NCI-H2107 (cell line): ENCODE measurements around the gene CBX1.

ENCODE experiments used
- DNase-seq: peaks from one replicate; lab custom pipeline; 2025; lab: John Stamatoyannopoulos, UW

CBX1 gene

DNA sequence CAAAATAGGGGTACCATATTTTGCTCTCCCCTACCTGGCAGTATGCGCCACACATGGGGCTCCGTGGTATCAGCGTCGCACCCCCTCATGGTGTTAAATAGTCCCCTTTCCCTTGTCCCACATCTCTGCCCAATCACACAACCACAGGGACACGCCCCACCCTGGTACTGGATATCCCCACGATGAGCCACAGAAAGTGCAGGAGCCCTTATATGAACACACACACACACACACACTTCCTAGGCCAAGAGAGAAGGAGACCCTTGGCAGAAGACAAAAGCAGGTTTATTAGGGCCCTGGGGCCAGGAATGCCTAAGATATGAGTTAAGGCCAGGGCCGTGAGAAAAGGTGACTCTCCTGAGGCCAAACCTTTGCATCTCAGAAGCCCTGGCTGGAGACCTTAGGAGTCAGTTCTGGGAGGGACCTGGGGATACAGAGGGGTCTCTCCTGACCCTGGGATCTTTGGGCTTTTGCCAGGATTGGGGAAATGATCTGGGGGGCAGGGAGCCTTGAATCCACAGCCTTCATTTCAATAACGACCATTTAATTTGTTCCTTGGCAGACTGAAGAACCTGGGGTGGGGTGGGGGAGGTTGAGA lies 75.3 kb downstream of the CBX1 start:
- no peak for DNase-seq

DNA sequence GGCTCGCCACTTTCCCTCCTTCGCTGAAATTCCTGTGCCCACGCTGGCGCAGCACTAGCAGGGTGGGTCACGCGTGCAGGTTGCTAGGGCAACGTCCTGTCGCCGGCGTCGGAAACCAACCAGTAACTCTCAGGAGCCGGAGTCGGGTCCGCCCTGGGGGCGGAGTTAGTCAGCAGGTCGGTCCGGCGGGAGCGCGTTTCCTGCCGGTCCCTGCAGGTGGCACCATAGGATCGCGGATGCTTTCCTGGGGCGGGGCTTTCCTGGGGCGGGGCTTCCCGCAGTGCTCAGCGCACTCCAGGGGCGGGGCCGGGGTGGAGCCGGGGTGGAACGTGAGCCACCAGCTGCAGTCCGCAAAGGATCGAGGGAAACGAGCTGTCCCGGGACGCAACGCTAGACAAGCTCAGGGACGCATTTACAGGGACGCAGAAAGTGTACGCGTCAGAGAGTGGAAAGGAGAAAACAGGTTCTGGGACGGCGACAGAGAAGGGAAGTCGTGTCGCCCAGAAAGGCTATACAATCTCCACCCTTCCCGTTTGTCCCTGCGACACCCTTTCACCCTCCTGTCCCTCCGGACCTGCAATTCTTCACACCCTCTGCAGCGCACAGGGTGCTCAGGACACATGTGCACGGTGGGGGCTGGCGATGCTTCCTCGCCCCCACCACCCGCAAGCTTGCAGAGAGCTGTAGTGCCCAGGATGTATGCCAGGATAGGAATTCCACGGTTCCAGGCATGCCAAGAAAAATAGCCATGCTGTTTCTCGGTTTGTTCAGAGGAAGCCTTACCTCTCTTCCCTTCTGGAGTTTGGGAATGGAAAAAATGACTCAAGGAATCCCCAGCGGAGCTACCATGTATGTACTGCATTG lies 76.0 kb downstream of the CBX1 start:
- peak; percentile 95 for DNase-seq

DNA sequence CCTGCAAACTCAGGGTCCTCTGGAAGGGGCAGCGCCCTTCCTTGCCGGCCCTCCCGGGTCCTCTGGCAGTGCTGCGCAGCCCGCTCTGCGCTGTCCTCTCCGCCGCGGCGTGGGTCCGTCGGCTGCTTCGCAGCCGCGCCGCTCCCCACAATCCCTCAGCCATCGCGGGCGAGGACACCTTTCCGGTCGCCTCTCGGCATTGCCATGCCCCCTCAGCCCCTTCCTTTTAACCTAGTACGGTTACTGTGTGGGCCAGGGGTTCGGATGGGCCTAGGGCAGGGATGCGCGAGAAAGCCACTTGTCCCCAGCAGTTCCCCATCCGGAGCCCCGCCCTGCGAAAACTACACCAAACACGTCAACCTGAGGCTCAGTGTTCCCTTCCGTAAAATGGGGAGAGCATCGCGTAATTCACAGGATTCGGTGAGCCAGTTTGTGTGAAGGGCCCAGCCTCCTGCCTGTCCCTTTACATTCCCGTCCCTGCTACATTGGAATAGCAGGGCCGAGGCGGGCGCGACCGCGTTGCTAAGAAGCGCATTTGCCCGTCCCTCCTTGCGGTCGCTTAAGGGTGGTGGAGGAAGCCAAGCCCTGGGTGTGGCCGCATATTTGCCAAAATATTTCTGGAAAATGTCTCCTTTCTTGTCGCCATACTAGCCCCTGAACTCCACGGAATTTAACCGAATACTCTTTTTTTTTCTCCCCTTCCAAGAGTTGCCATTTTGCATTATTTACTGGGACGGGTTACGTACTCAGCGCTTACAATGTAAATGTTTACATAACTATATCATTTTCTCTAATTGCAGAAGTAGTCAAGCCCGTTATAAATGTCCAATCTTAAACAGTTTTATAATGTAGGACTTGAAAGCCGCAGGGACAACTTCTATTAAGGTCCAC lies 76.9 kb downstream of the CBX1 start:
- no peak for DNase-seq

DNA sequence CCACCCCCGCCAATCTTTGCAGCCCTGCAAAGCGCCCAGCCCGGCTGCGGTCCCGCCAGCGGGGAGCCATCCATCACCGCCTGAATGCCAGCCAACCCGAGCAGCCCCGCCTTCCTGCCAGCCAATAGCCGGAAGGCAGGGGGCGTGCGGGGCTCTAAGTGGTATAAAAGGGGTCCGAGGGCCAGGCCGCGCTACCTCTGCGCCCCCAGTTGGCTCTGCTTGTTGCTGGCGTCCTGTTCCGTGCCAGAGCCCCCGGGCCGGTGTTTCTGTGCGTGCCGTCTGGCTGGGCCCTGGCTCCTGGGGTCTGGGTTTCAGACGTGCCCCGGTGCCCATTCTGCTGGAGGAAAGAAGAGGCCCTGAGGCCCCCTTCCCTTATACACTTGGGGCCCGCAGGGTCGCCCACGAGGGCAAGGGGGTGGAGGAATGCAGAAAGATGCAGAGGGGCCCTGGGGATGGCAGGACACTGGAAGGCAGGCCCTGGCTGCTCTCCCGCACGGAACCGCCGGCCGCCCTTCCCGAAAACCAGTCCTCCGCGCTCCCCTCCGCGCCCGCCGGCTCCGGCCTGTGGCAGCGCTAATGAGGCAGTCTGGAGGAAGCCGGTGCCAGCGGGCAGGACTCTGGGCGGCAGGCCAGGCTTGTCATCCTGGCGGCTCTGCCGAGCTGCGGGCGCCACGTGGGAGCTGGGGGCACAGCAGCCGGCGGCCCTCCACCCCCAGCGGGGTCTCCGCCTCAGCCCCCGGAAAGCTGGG lies 77.7 kb downstream of the CBX1 start:
- DNase-seq = peak; percentile 60

DNA sequence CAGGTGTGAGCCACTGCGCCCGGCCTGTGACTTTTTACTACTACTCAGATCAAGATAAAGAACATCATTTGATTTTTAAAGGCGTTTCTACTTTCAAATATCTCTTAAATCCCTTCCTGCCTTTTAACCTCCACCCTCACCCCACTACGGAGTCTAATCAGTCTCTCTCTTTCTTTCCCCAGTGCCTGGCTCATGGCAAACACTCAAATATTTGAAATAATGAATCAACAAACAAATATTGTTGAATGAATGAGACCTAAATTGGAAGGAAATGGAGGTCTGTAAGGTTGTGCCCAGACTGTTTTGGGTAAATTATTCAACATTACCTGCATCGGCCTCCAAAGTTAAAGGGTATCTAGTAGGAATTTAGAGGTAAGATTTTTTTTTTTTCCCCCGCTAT lies 78.4 kb downstream of the CBX1 start:
- DNase-seq = no peak

DNA sequence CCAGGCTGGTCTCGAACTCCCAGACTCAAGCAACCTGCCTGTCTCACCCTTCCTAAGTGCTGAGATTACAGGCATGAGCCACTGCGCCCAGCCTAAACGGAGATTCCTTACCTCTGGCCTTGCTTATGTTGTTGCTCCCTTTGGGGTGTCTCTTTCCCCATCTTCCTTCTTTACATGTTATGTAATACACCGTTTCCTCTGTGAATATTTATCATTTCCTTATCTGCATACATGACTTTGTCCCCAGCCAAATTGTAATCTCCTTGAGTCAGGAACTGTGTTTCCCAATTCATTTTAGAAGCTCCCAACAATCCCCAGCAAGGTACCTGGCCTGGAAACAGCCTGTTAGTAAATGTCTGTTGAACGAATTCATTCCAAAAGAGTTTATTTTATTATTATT lies 79.3 kb downstream of the CBX1 start:
- DNase-seq = no peak
